HepG2 (cell line): ENCODE measurements around the gene OVOL2. TPM values are rescaled to one million over a fixed set of nuclear protein-coding genes. Genes with fewer than 3 reads are reported as not detected.

Experiments used
- GLI4 ChIP-seq: sonication (generic); formaldehyde crosslinking; IDR thresholded peaks from 2 replicates; pipeline ENCODE4 v1.5.1; 2020; ENCODE audit warnings: missing genetic modification reagents, mild to moderate bottlenecking, moderate library complexity, borderline replicate concordance
- HIVEP1 ChIP-seq: sonication (generic); formaldehyde crosslinking; IDR thresholded peaks from 2 replicates; pipeline ENCODE4 v1.4.0; 2020; ENCODE audit warnings: mild to moderate bottlenecking, missing genetic modification reagents
- JUND ChIP-seq: sonication (generic); formaldehyde crosslinking; IDR thresholded peaks from 2 replicates; pipeline ENCODE4 v1.8.0; 2022; ENCODE audit warnings: mild to moderate bottlenecking, missing genetic modification reagents
- TBX2 ChIP-seq: sonication (generic); formaldehyde crosslinking; IDR thresholded peaks from 2 replicates; pipeline ENCODE4 v1.5.0; 2020; ENCODE audit warnings: missing genetic modification reagents, mild to moderate bottlenecking, borderline replicate concordance
- ZNF333 ChIP-seq: sonication (generic); formaldehyde crosslinking; IDR thresholded peaks from 2 replicates; pipeline ENCODE4 v1.4.0; 2020; ENCODE audit warnings: mild to moderate bottlenecking, missing genetic modification reagents, borderline replicate concordance
- ZNF572 ChIP-seq: sonication (generic); formaldehyde crosslinking; IDR thresholded peaks from 2 replicates; pipeline ENCODE4 v1.5.1; 2020; ENCODE audit warnings: mild to moderate bottlenecking, missing genetic modification reagents
- ZNF687 ChIP-seq: sonication (generic); formaldehyde crosslinking; IDR thresholded peaks from 2 replicates; pipeline ENCODE4 v1.5.1; 2020; ENCODE audit warnings: mild to moderate bottlenecking, missing genetic modification reagents, moderate library complexity
- ZUFSP ChIP-seq: sonication (generic); formaldehyde crosslinking; IDR thresholded peaks from 2 replicates; pipeline ENCODE4 v1.9.0; 2021; ENCODE audit warnings: missing genetic modification reagents, mild to moderate bottlenecking, borderline replicate concordance
- polyA plus RNA-seq, 8 experiments: library from polyadenylated mRNA; depleted of rRNA in 3 of 8; stranded (reverse) in 7 of 8; unstranded in 1 of 8; fragments of >200 nt; fragmentation: Illumina TruSeq in 4 of 8; extraction: Trizol in 4 of 8; gene quantifications; 2 replicates each; pipeline versions ENCODE4 v1.2.1 to v1.2.3, GENCODE V29; 2011 to 2016; ENCODE audit warnings: low read depth in 4 of 8, missing spikeins in 1 of 8, mixed read lengths in 1 of 8; ENCODE audit not compliant: insufficient read depth in 1 of 8
- total RNA-seq, 5 experiments: library from RNA; depleted of rRNA; stranded (reverse); fragments of >200 nt; fragmentation: Illumina TruSeq; extraction: Trizol; gene quantifications; 2 replicates each; pipeline ENCODE4 v1.2.3, GENCODE V29; 2016; ENCODE audit warnings: low read depth in 1 of 5

The OVOL2 gene
- total and polyA plus RNA-seq, 2 of the 13 experiments (the other 11 are each of a cell fraction or from before 2014, with no cell fraction given) = 0.20 to 0.31 TPM

GRCh38 chr20:18005170-18005989, 52.3 kb downstream of the OVOL2 start (continued):
- TF ChIP-seq ZNF687 (CRISPR knock-in tag) = peak; percentile 49
- no peak for TF ChIP-seq ZNF572 (CRISPR knock-in tag)
- 0 out of 2 replicates have a peak, but pooled peaks have one; percentile 44 for TF ChIP-seq ZNF333 (CRISPR knock-in tag)
- no peak for TF ChIP-seq ZUFSP (CRISPR knock-in tag)
- TF ChIP-seq TBX2 = peak; percentile 10; the same call in 1 of the 2 replicates
- TF ChIP-seq GLI4 = peak; percentile 74; the same call in 1 of the 2 replicates
- peak; percentile 63; the same call in 1 of the 2 replicates for TF ChIP-seq JUND
- peak; percentile 43; the same call in 1 of the 2 replicates for TF ChIP-seq HIVEP1
